ENCODE data around the gene MPPED1.
A peak's percentile ranks its signal among the peaks of the same experiment; 100 is the strongest.

The MPPED1 gene

GRCh38 chr22:43554694-43555365 is 143.0 kb downstream of the MPPED1 start:
- TF ChIP-seq EGR1 (IDR thresholded peaks at IDR 0.05) = no peak
- no peak for TF ChIP-seq YY1 (IDR thresholded peaks at IDR 0.05; ENCODE audit: low read depth)
- TF ChIP-seq RAD21 (IDR thresholded peaks at IDR 0.05; ENCODE audit: low read depth) = no peak
- no peak for TF ChIP-seq TAF1 (IDR thresholded peaks at IDR 0.05; ENCODE audit: low read depth)
- TF ChIP-seq MAX (IDR thresholded peaks at IDR 0.05) = no peak
- TF ChIP-seq CREB1 (IDR thresholded peaks at IDR 0.05; ENCODE audit: low read depth) = no peak
- TF ChIP-seq, protein P1, sequence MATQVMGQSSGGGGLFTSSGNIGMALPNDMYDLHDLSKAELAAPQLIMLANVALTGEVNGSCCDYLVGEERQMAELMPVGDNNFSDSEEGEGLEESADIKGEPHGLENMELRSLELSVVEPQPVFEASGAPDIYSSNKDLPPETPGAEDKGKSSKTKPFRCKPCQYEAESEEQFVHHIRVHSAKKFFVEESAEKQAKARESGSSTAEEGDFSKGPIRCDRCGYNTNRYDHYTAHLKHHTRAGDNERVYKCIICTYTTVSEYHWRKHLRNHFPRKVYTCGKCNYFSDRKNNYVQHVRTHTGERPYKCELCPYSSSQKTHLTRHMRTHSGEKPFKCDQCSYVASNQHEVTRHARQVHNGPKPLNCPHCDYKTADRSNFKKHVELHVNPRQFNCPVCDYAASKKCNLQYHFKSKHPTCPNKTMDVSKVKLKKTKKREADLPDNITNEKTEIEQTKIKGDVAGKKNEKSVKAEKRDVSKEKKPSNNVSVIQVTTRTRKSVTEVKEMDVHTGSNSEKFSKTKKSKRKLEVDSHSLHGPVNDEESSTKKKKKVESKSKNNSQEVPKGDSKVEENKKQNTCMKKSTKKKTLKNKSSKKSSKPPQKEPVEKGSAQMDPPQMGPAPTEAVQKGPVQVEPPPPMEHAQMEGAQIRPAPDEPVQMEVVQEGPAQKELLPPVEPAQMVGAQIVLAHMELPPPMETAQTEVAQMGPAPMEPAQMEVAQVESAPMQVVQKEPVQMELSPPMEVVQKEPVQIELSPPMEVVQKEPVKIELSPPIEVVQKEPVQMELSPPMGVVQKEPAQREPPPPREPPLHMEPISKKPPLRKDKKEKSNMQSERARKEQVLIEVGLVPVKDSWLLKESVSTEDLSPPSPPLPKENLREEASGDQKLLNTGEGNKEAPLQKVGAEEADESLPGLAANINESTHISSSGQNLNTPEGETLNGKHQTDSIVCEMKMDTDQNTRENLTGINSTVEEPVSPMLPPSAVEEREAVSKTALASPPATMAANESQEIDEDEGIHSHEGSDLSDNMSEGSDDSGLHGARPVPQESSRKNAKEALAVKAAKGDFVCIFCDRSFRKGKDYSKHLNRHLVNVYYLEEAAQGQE (IDR thresholded peaks at IDR 0.05; ENCODE audit: low read depth) = no peak
- TF ChIP-seq FOXM1 (IDR thresholded peaks at IDR 0.05; ENCODE audit: borderline replicate concordance, low read depth) = no peak
- no peak for TF ChIP-seq ZBTB7A (IDR thresholded peaks at IDR 0.05; ENCODE audit: low read depth)
- TF ChIP-seq EP300 (IDR thresholded peaks at IDR 0.05; ENCODE audit: borderline replicate concordance) = no peak
- TF ChIP-seq, protein P2, sequence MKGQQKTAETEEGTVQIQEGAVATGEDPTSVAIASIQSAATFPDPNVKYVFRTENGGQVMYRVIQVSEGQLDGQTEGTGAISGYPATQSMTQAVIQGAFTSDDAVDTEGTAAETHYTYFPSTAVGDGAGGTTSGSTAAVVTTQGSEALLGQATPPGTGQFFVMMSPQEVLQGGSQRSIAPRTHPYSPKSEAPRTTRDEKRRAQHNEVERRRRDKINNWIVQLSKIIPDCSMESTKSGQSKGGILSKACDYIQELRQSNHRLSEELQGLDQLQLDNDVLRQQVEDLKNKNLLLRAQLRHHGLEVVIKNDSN (IDR thresholded peaks at IDR 0.05) = no peak
- TF ChIP-seq TCF12 (IDR thresholded peaks at IDR 0.05; ENCODE audit: low read depth) = no peak
- no peak for TF ChIP-seq CEBPB (IDR thresholded peaks at IDR 0.05)
- TF ChIP-seq TEAD4 (IDR thresholded peaks at IDR 0.05) = no peak
- TF ChIP-seq NFIC (IDR thresholded peaks at IDR 0.05) = no peak

- no peak for TF ChIP-seq CREB1 (IDR thresholded peaks at IDR 0.05; ENCODE audit: low read depth)
- TF ChIP-seq, protein P1 (IDR thresholded peaks at IDR 0.05; ENCODE audit: low read depth) = peak; percentile 31; the same call in 1 of the 2 replicates
These were observed 144.0 kb downstream of the MPPED1 start for GRCh38 chr22:43555561-43556515.
